Ovary (tissue), 9 donors: ENCODE results near the gene FCRL6. TPM values are rescaled to one million over a fixed set of nuclear protein-coding genes. Genes with fewer than 3 reads are reported as not detected.

ENCODE experiments used
- DNase-seq, 5 donors: peaks; one replicate each; pipeline ENCODE4 v3.0.0-alpha.2; 2019 to 2020
- H3K27ac ChIP-seq, 2 donors: fragments of 200-600 bp; one replicate each; pipeline versions ENCODE4 v1.5.1 to v1.8.0; 2019 to 2022
- H3K27me3 ChIP-seq: fragments of 200-600 bp; one replicate; pipeline ENCODE4 v1.8.0; 2022
- H3K36me3 ChIP-seq: fragments of 200-600 bp; sonication (generic); one replicate; pipeline ENCODE4 v1.5.1; 2019
- H3K4me1 ChIP-seq: one replicate; pipeline ENCODE4 v1.8.1; 2013; ENCODE audit warnings: mild to moderate bottlenecking, moderate library complexity; ENCODE audit not compliant: insufficient read depth
- H3K4me3 ChIP-seq: fragments of 200-600 bp; sonication (generic); one replicate; pipeline ENCODE4 v1.5.1; 2017
- H3K9me3 ChIP-seq, 2 donors: fragments of 200-600 bp in 1 of 2; sonication (generic) in 1 of 2; one replicate each; pipeline versions ENCODE4 v1.5.1 to v1.8.1; 2013 to 2019; ENCODE audit warnings: mild to moderate bottlenecking in 1 of 2, moderate library complexity in 1 of 2
- EP300 ChIP-seq: sonication (generic); formaldehyde crosslinking; IDR thresholded peaks from one replicate; pipeline ENCODE4 v1.6.1; 2017; ENCODE audit warnings: antibody characterized with exemption
- POLR2A ChIP-seq: fragments of 450-650 bp; IDR thresholded peaks from one replicate; pipeline ENCODE4 v1.6.1; 2017; ENCODE audit warnings: antibody characterized with exemption, mild to moderate bottlenecking, moderate library complexity
- WGBS, 3 donors: extraction: QIAGEN DNeasy Blood & Tissue Kit in 1 of 3; methylation state at CpG; one replicate each; pipeline versions ENCODE4 v1.1.5 to v1.1.7; 2013 to 2017; 5-methylcytosine and 5-hydroxymethylcytosine counted together
- intact Hi-C, 4 donors: fragments of 100-400 bp; cut with DNase I; formaldehyde crosslinking; loops; one replicate each; pipeline versions ENCODE4 v1.11.0 to v1.15.1; 2022 to 2023
- polyA plus RNA-seq, 2 donors: library from polyadenylated mRNA; stranded (reverse); fragments of 200-250 nt in 1 of 2; fragments of 350-450 nt in 1 of 2; fragmentation: Illumina TruSeq in 1 of 2; extraction: RNeasy Lipid Tissue Mini Kit (QIAGEN cat#74804) in 1 of 2; gene quantifications; one replicate each; pipeline ENCODE4 v1.2.3, GENCODE V29; 2013 to 2014
- total RNA-seq, 7 donors: library from RNA; depleted of rRNA in 2 of 7; stranded (reverse); fragments of >200 nt in 2 of 7; fragmentation: NEBNext Ultra II Directional in 3 of 7; extraction: Animal tissue kit (Norgen Biotek cat#: 25700) in 3 of 7; gene quantifications; one replicate each; pipeline versions ENCODE4 v1.1.0 to v1.2.4, GENCODE V29; 2016 to 2023
- TF ChIP-seq, protein P1 (sequence below), 3 donors: fragments of 450-650 bp in 2 of 3; fragments of 200-600 bp in 1 of 3; IDR thresholded peaks; one replicate each; pipeline versions ENCODE4 v1.5.1 to v1.8.0; 2016 to 2022; ENCODE audit warnings: antibody characterized with exemption in 3 of 3, mild to moderate bottlenecking in 1 of 3
- donor health status: DM: no; HTN: no; CAD: no; lungs with moderate emphysema.
- donor health status: DM: no; HTN: no; CAD: no.
- donor health status: Bipolar disorder and iron deficiency.
- donor health status: DM: yes; HTN: yes; CAD: no.
- donor health status: DM: no; HTN: no; CAD: no.
- donor health status: DM: yes; HTN: yes; CAD: no.

Gene FCRL6
- total and polyA plus RNA-seq, 9 donors, result 0.08 to 2.3 (median 0.20) TPM; not detected in 2

- WGBS, 3 donors, result 82 to 86% (median 84%) methylated on average over 13 of the region's 13 CpGs
Measured at GRCh38 chr1:159845751-159846629, 43.8 kb downstream of the FCRL6 start.

DNA sequence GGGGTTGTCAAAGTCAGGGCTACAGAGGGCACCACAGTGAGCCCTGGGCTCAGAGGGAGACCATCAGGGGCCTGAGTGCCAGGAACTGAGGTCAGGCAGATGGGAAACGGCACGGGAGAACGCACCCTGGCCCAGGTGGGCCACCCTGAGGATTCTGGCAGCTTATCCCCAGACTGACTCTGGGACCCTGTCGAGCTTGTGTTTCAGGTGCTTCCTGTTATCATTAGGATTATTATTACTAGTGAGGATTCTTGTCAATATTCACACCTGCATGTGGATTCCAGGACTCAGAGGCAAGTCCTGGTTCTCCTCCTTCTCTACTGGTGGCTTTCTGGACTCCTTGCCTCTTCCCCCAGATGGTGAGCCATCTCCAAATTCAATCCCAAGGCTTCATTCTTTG, 45.1 kb downstream of the FCRL6 start:
- intact Hi-C loops, result no loop called here
- Histone ChIP-seq H3K27me3 (no peaks in the 10 kb centered on the region), H3K9me3 (no peaks in the 10 kb centered on the region), H3K36me3 (no peaks in the 10 kb centered on the region), H3K4me1 (no peaks in the 10 kb centered on the region), H3K4me3 (no peak overlapping the region), H3K27ac (no peak overlapping the region)
- 64 to 66% (median 64%) methylated on average over 4 of the region's 4 CpGs for WGBS, 3 donors
- TF ChIP-seq EP300 (no peak), POLR2A (no peak)
- TF ChIP-seq, protein P1, sequence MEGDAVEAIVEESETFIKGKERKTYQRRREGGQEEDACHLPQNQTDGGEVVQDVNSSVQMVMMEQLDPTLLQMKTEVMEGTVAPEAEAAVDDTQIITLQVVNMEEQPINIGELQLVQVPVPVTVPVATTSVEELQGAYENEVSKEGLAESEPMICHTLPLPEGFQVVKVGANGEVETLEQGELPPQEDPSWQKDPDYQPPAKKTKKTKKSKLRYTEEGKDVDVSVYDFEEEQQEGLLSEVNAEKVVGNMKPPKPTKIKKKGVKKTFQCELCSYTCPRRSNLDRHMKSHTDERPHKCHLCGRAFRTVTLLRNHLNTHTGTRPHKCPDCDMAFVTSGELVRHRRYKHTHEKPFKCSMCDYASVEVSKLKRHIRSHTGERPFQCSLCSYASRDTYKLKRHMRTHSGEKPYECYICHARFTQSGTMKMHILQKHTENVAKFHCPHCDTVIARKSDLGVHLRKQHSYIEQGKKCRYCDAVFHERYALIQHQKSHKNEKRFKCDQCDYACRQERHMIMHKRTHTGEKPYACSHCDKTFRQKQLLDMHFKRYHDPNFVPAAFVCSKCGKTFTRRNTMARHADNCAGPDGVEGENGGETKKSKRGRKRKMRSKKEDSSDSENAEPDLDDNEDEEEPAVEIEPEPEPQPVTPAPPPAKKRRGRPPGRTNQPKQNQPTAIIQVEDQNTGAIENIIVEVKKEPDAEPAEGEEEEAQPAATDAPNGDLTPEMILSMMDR (IDR thresholded peaks at IDR 0.05), result no peak
- DNase-seq, result no peak

More at GRCh38 chr1:159845751-159846629, 43.8 kb downstream of the FCRL6 start:
- no peaks in the 10 kb centered on the region for H3K27me3 ChIP-seq
- no peaks in the 10 kb centered on the region for H3K9me3 ChIP-seq
- H3K4me1 ChIP-seq, result no peaks in the 10 kb centered on the region
- intact Hi-C loops, result no loop called here
- H3K36me3 ChIP-seq, result no peaks in the 10 kb centered on the region
- TF ChIP-seq, protein P1 (IDR thresholded peaks at IDR 0.05), result no peak
- no peak for TF ChIP-seq EP300
- TF ChIP-seq POLR2A, result no peak
- H3K27ac ChIP-seq, result no peak overlapping the region
- H3K4me3 ChIP-seq, result no peak overlapping the region
- DNase-seq, result no peak

GRCh38 chr1:159848326-159848725, 46.2 kb downstream of the FCRL6 start:
- Histone ChIP-seq H3K4me1 (no peaks in the 10 kb centered on the region), H3K27ac (no peak overlapping the region), H3K36me3 (no peaks in the 10 kb centered on the region), H3K4me3 (no peak overlapping the region), H3K27me3 (no peaks in the 10 kb centered on the region), H3K9me3 (no peaks in the 10 kb centered on the region)
- intact Hi-C loops, result no loop called here
- 45 to 60% (median 55%) methylated on average over 3 of the region's 3 CpGs for WGBS, 3 donors
- no peak for DNase-seq
- TF ChIP-seq POLR2A, result no peak

- Histone ChIP-seq H3K27me3 (no peaks in the 10 kb centered on the region), H3K4me3 (no peak overlapping the region), H3K36me3 (no peaks in the 10 kb centered on the region), H3K4me1 (no peaks in the 10 kb centered on the region), H3K9me3 (no peaks in the 10 kb centered on the region), H3K27ac (no peak overlapping the region)
- DNase-seq, result no peak
- intact Hi-C loops, result loop anchor here in 3 of 4 donors (10.0 kb wide), 2 partner anchors 75 to 1855 kb away; partner anchors contain the start of genes TAGLN2 (in 2 of the 3) and KIRREL1 (in 1 of the 3)
- 81 to 89% (median 85%) methylated on average over 2 of the region's 2 CpGs for WGBS, 3 donors
- TF ChIP-seq, protein P1 (IDR thresholded peaks at IDR 0.05), result no peak
- no peak for TF ChIP-seq EP300
Measured at GRCh38 chr1:159849626-159850366, 47.6 kb downstream of the FCRL6 start.
